Hepatic stellate cell (primary cell): ENCODE data around the gene GTF2IRD2.
"Not testable (repeated sequence)": the region's sequence is repeated elsewhere in the genome, so short reads cannot be mapped to it uniquely, and the experiment has no call there.

Source experiments
- DNase-seq: peaks from one replicate; pipeline ENCODE4 v3.0.0; 2011; ENCODE audit warnings: low spot score

GTF2IRD2 gene

GRCh38 chr7:74788369-74789150 lies 62.8 kb downstream of the GTF2IRD2 start:
- not testable (repeated sequence) for DNase-seq

GRCh38 chr7:74783595-74783994 lies 67.8 kb downstream of the GTF2IRD2 start:
- not testable (repeated sequence) for DNase-seq

- DNase-seq: not testable (repeated sequence)
Observed at GRCh38 chr7:74781746-74782145, 69.7 kb downstream of the GTF2IRD2 start.

DNA sequence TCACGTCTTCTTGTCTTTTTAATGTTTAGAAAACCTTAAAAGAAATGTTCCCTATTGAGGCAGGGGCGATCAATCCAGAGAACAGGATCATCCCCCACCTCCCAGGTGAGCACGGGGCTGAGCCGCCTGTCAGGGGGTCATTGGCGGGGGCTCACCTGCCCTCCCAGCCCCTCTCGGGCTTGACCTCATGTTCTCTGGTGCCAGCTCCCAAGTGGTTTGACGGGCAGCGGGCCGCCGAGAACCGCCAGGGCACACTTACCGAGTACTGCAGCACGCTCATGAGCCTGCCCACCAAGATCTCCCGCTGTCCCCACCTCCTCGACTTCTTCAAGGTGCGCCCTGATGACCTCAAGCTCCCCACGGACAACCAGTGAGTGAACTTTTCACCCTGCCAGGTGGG lies 72.4 kb downstream of the GTF2IRD2 start:
- DNase-seq: not testable (repeated sequence)

DNA sequence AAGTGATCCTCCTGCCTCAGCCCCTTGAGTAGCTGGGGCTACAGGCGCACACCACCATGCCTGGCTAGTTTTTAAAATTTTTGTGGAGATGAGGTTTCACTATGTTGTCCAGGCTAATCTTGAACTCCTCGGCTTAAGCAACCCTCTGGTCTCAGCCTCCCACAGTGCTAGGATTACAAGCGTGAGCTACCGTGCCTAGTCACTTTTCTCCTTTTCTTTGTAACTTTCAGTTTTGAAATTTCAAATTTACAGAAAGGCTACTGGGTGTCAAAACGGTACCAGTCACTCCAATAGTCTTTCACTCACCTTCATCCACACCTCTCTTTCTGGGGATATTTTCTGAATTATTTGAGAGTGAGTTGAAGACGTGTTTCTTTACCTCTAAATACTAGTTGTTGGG lies 76.3 kb downstream of the GTF2IRD2 start:
- DNase-seq: not testable (repeated sequence)

DNA sequence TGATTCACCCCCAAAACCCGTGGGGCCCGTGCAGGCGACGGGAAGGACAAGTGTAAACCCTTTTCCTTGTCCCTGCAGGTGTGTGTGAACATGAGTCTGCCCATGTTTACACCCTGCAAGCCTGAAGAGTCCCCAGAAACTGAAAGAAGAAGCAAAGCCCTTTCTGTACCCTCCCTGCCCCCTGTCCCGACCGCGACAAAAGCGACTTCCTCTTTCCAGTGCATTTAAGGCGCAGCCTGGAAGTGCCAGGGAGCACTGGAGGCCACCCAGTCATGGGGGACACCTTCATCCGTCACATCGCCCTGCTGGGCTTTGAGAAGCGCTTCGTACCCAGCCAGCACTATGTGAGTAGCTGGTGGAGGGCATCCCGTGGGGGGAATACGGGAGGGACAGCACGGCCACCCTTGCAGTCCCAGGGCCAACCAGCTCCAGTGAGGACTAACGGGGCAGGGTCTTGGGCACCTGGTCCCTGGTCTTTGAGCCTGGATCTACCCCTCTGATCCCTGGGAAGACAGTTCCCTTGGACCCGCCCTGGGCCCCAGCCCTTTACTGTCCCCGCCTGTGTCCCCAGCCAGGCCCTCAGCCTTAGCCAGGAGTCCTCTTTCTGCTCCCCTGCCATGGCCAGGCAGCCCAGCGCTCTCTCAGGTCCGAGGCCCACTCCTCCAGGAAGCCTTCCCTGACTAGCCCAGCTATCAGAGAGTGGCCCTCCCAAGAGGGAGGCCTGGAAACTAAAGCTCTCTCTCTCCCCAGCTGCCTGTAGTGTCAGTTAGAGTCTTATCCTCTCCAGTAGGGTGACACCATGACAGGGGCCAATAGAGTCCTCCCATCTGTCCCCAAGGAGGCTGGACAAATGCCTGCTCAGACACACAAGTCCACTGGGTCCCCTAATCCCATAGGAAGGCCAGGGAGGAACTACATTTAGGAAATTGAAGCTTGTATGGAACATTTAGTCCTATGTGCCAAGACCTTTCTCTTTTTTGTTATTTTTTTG lies 77.3 kb downstream of the GTF2IRD2 start, which contains the start of gene NCF1:
Gene NCF1 (plus strand): TSS at position 252 of the 991 bp plus-strand sequence. CDS start 21 bp downstream, at position 273.
- DNase-seq: not testable (repeated sequence)

- DNase-seq: not testable (repeated sequence)
Observed at GRCh38 chr7:74772093-74772492, 79.3 kb downstream of the GTF2IRD2 start.

DNA sequence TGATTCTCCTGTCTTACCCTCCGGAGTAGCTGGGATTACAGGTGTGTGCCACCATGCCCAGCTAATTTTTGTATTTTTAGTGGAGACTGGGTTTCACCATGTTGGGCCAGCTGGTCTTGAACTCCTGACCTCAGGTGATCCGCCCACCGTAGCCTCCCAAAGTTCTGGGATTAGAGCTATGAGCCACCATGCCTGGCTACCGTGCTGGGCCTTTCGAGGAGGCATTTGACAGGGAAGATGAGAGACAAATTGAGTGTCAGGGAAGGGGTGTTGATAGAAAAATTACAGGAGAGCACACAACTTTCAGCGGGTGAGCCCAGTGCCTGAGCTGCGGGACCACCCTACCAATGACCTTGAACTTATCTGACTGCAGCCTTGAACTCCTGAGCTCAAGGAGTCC lies 81.3 kb downstream of the GTF2IRD2 start:
- not testable (repeated sequence) for DNase-seq

- not testable (repeated sequence) for DNase-seq
Observed at GRCh38 chr7:74766991-74767390, 84.4 kb downstream of the GTF2IRD2 start.

DNA sequence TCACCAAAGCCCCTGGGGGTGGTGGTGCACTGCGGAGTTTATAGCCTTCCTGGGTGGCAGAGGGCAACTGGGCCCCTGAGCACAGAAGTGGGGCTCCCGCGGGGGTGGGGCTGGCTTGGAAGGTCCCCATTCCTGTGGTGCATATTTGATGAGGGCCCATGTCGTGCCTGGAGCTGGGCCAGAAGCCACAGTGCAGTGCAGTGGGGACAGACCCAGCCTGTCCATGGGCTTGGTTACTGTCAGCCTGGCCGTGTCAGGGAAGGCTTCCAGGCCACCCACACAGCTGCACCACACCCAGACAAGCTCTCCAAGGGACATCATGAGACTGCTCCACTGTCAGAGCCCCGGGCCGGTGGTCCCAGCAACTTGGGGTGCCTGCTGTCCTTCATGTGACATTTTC lies 84.9 kb downstream of the GTF2IRD2 start:
- not testable (repeated sequence) for DNase-seq

DNA sequence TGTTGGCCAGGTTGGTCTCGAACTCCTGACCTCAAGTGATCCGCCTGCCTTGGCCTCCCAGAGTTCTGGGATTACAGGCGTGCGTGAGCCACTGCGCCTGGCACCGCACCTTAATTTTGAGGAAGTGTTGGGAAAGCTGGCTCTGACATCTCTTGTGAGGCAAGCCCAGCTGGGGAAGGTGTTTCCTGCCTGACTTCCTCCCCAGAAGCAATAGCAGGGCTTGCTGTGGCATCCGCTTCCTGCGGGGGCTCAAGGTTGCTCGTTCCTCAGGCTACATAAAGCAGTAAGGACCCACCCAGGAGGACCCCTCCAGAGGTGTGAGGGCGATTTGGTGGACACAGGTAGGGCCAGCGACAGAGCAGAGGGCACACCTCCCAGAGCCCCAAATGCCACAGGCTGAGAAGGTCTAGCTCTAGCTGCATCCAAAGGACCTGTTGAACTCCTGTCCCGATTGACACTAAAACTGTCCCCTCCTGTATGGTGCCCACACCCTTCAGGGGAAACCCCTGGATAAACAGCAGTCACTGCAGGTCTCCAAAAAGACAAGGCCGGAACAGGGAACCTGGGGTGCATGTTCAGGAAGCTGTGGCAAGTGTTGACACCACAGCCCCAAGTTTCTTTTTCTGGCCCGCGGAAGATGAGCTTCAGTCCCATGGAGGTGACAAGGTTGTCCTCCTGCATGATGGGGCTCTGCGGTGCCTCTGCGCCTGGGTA lies 86.0 kb downstream of the GTF2IRD2 start:
- DNase-seq: not testable (repeated sequence)

GRCh38 chr7:74758982-74759381 lies 92.4 kb downstream of the GTF2IRD2 start:
- DNase-seq: not testable (repeated sequence)

DNA sequence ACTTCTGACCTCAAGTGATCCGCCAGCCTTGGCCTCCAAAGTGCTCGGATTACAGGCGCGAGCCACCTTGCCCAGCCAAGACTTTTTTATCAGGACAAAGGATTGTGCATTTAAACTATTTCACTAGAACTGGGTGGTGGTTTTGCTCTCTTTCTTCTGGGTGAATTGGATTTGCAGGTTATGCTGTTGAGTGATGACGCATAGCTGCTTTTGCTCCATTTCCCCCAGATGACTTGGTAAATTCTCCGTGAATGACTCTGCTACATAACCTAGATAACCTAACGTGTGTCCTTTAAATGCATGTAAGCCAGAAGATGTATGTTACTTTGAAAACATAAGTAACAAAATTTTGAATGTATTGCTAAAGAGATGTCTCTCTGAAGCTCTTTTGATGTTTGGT lies 93.1 kb downstream of the GTF2IRD2 start:
- not testable (repeated sequence) for DNase-seq

DNA sequence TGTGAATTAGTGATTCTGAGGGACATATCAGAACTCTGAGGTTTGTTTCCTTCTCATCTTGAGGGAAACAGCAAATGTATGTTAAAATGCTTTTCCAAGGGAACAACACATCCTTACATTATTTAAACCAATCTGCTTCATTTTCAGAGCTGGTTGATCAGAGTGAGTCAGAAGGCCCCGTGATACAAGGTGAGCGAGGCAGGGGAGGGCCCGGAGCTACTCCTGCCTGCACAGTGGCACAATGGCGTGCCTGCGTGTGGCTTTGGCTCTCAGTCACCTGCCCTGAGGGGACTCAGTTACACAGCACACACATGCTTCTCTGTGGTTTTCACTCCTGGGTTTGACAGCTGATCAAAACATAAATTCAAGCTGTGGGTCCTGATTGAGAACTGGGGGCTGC lies 94.7 kb downstream of the GTF2IRD2 start:
- not testable (repeated sequence) for DNase-seq

GRCh38 chr7:74753921-74754482 lies 97.4 kb downstream of the GTF2IRD2 start:
- not testable (repeated sequence) for DNase-seq
